Adipose tissue (tissue), 3 donors: ENCODE data around the gene C17orf114.

Experiments used
- H3K27ac ChIP-seq: one replicate; pipeline ENCODE4 v1.5.1; 2013; ENCODE audit warnings: low read depth, low read length
- WGBS, 3 donors: extraction: QIAGEN DNeasy Blood & Tissue Kit; methylation state at CpG; one replicate each; pipeline ENCODE4 v1.1.7; 2013; 5-methylcytosine and 5-hydroxymethylcytosine counted together
- donor health status: healthy with polysubstance abuse.
- donor health status: Bipolar disorder and iron deficiency.
- donor health status: healthy.

Gene C17orf114

GRCh38 chr17:4789951-4790704 is 12.0 kb downstream of the C17orf114 start:
- H3K27ac ChIP-seq: peak overlapping the region; percentile 68

GRCh38 chr17:4789701-4789950 is 12.5 kb downstream of the C17orf114 start:
- H3K27ac ChIP-seq: peak overlapping the region; percentile 68
- 0% methylated on average over 23 to 25 of the region's 25 CpGs for WGBS, 3 donors

More at GRCh38 chr17:4789951-4790704, 12.0 kb downstream of the C17orf114 start:
- WGBS, 3 donors: 0% methylated on average over 61 to 91 of the region's 91 CpGs

GRCh38 chr17:4788807-4789700 is 13.1 kb downstream of the C17orf114 start, which contains the start of gene GLTPD2:
GLTPD2 (plus strand) TSS chr17:4788964; CDS start chr17:4789012, 48 bp downstream.
- peak within 1 kb of the TSS; percentile 68 for H3K27ac ChIP-seq
- WGBS, 3 donors: 25 to 45% (median 37%) methylated on average over 62 of the region's 62 CpGs

GRCh38 chr17:4788159-4788806 is 13.8 kb downstream of the C17orf114 start:
- H3K27ac ChIP-seq: no peak overlapping the region

GRCh38 chr17:4786516-4786915 is 15.6 kb downstream of the C17orf114 start:
- WGBS, 3 donors: 10 to 19% (median 10%) methylated on average over 6 of the region's 6 CpGs

More at GRCh38 chr17:4788159-4788806, 13.8 kb downstream of the C17orf114 start:
- WGBS, 3 donors: 76 to 85% (median 78%) methylated on average over 14 of the region's 14 CpGs

GRCh38 chr17:4786106-4786511 is 16.0 kb downstream of the C17orf114 start, which contains the start of gene VMO1:
VMO1 (minus strand) TSS chr17:4786364; CDS start chr17:4786352, 12 bp downstream.
- WGBS, 3 donors: 4 to 8% (median 4%) methylated on average over 24 of the region's 24 CpGs
- no peak within 1 kb of the TSS for H3K27ac ChIP-seq

More at GRCh38 chr17:4786516-4786915, 15.6 kb downstream of the C17orf114 start:
- no peak overlapping the region for H3K27ac ChIP-seq

GRCh38 chr17:4785311-4786105 is 16.6 kb downstream of the C17orf114 start:
- no peak overlapping the region for H3K27ac ChIP-seq
- 11 to 13% (median 12%) methylated on average over 61 of the region's 61 CpGs for WGBS, 3 donors

GRCh38 chr17:4782652-4783051 is 19.5 kb downstream of the C17orf114 start:
- H3K27ac ChIP-seq: no peak overlapping the region
- WGBS, 3 donors: 26 to 33% (median 28%) methylated on average over 23 to 28 of the region's 28 CpGs

GRCh38 chr17:4780325-4780955 is 21.7 kb downstream of the C17orf114 start:
- 71 to 87% (median 79%) methylated on average over 11 of the region's 11 CpGs for WGBS, 3 donors
- no peak overlapping the region for H3K27ac ChIP-seq

- 62 to 76% (median 75%) methylated on average over 9 of the region's 9 CpGs for WGBS, 3 donors
- no peak overlapping the region for H3K27ac ChIP-seq
Measured at GRCh38 chr17:4777969-4778760, 24.0 kb downstream of the C17orf114 start.

GRCh38 chr17:4772235-4772613 is 29.9 kb downstream of the C17orf114 start:
- 71 to 79% (median 75%) methylated on average over 10 of the region's 10 CpGs for WGBS, 3 donors
- H3K27ac ChIP-seq: no peak overlapping the region

- H3K27ac ChIP-seq: no peak within 1 kb of the TSS
- WGBS, 3 donors: 33 to 63% (median 58%) methylated on average over 13 of the region's 13 CpGs
Measured at GRCh38 chr17:4771519-4772234, 30.5 kb downstream of the C17orf114 start, which contains the start of gene TM4SF5. TM4SF5 (plus strand) TSS chr17:4771886; CDS start chr17:4771923, 37 bp downstream.

- 90 to 98% (median 90%) methylated on average over 2 of the region's 2 CpGs for WGBS, 3 donors
- no peak overlapping the region for H3K27ac ChIP-seq
Measured at GRCh38 chr17:4769628-4770027, 32.5 kb downstream of the C17orf114 start.

- H3K27ac ChIP-seq: no peak overlapping the region
- WGBS, 3 donors: 77 to 81% (median 81%) methylated on average over 6 of the region's 6 CpGs
Measured at GRCh38 chr17:4768298-4768697, 33.8 kb downstream of the C17orf114 start.

GRCh38 chr17:4766723-4767122 is 35.4 kb downstream of the C17orf114 start:
- WGBS, 3 donors: 72 to 87% (median 72%) methylated on average over 9 of the region's 9 CpGs

GRCh38 chr17:4766201-4766600 is 35.9 kb downstream of the C17orf114 start:
- WGBS, 3 donors: 54 to 82% (median 65%) methylated on average over 3 of the region's 3 CpGs
- no peak overlapping the region for H3K27ac ChIP-seq

More at GRCh38 chr17:4766723-4767122, 35.4 kb downstream of the C17orf114 start:
- H3K27ac ChIP-seq: no peak overlapping the region
